ENCODE data around the gene ANAPC7. TPM values are rescaled to one million over a fixed set of nuclear protein-coding genes. Genes with fewer than 3 reads are reported as not detected.
"Not testable (repeated sequence)": the region's sequence is repeated elsewhere in the genome, so short reads cannot be mapped to it uniquely, and the experiment has no call there.

ANAPC7 gene
- total RNA-seq, 2 donors from 2014 or later = 32.7 to 35.0 TPM

DNA sequence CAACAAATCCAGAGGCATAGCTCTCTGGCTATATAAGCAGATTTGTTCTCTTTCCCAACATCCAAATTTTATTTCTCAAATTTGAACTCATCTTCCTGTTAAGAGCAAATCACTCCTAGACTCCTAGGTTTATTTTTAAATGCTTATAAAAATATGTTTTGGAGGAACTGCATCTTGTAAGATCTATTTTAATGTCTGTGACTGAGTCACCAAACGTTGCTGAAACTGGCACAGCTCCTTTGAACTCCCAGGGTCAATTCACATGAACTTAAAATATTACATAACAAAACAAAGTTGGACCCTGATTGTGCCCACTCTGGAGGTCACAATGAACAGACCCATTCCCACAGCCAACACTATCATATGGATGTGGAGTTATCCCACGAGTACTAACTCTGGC is 23.9 kb downstream of the ANAPC7 start:
- ATAC-seq (no peak), DNase-seq (no peak)

DNA sequence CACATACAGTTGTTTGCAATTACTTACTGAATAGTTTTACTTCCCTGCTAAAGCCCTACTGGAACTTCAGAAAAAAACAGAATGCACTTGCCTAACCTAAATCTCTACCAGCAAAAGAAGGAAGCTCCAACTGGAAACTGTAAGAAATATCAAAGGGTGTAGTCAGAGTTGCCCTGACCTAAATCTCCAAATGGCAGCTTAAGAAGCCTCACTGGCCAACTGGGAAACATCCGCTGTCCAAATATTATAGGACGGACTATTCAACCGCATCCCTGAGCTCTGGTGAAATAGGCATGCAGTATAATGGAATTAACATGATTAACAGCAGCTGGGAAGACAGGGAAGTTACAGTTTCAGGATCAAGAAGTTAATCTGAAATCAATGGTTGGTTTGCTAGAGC is 24.3 kb downstream of the ANAPC7 start:
- intact Hi-C loops (cut with DNase I) = loop anchor here in 1 of 2 donors (5.0 kb wide), 1 partner anchor 292 kb away; no protein-coding TSS in a partner anchor
- no peak for ATAC-seq

More for the DNA sequence above, 23.9 kb downstream of the ANAPC7 start:
- intact Hi-C loops (cut with DNase I) = loop anchor here in 1 of 2 donors (5.0 kb wide), 1 partner anchor 292 kb away; no protein-coding TSS in a partner anchor

DNA sequence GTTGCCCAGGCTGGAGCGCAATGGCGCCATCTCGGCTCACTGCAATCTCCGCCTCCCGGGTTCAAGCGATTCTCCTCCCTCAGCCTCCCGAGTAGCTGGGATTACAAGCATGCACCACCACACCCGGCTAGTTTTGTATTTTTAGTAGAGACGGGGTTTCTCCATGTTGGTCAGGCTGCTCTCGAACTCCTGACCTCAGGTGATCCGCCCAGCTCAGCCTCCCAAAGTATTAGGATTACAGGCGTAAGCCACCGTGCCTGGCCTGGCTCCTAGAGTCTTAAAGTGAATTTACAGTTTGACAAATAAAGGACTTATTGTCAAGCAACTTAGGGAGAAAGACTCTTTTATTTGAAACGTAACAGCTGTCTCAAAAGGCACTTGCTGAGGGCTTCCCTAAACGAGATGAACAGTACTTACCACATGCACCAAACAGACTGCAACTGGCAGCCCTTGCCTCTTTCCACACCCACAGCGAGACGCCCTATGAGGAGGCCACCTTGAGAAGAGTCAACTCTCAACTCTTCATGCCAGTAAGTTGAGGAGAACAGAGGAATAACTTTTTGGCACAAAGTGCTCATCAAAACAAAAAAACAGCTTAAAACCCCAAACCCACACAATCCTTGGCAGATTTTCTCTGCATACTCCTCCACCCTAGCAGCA is 25.2 kb downstream of the ANAPC7 start:
- not testable (repeated sequence) for ATAC-seq, DNase-seq
- intact Hi-C loops (cut with DNase I) = loop anchor here in 1 of 2 donors (5.0 kb wide), 1 partner anchor 291 kb away; no protein-coding TSS in a partner anchor

More for the DNA sequence above, 24.3 kb downstream of the ANAPC7 start:
- no peak for DNase-seq

DNA sequence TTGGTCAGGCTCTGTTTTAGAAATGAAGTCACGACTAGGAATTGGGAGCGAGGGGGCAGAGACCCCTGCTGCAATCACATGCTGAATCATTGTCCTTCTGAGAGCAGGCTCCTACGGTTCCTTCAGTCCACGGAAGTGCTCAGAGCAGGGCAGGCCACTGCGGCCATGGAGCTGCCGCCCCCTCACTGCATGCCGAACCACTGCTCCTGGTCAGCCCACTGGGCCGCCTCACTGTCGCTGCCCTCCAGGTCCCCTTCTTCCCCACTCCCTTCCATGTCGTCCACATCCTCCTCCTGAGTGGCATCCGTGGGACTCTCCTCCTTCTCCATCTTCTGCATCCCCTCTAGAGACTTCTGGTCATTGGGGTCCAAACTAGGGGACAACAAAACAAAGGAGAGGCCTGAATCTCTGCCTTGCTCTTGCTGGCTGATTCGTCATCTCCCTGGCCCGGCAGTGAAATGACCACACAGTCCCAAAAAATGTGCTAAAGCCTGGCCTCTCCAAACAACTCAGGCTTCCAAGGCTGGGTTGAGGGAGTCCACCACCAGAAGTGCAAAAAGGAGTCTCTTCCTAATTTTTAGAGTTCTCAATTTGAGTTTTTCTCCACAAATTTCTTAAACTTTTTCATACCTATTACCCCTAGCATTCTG is 29.4 kb downstream of the ANAPC7 start:
- DNase-seq = no peak
- peak; percentile 12 to 25 for ATAC-seq
- intact Hi-C loops (cut with DNase I) = no loop called here

DNA sequence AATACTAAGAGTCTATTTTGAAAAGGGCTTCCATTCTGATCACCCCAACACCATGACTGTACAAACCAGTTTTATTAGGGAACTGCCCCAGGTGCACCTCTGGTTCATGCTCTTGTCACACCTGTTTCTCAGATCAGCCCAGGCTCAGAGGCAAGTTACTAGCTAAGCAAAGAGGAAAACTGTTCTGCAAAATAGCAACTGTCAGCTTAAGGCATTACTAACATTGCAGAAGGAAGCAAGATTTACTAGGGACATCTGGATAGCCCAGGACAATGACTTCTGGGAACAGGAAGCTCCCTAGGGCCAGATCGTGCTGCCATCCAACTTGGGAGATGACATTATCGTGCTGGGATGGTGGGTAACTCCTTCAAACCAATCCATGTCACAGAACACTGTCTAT is 30.1 kb downstream of the ANAPC7 start:
- intact Hi-C loops (cut with DNase I) = no loop called here
- DNase-seq = no peak
- peak; percentile 4 to 9 for ATAC-seq

DNA sequence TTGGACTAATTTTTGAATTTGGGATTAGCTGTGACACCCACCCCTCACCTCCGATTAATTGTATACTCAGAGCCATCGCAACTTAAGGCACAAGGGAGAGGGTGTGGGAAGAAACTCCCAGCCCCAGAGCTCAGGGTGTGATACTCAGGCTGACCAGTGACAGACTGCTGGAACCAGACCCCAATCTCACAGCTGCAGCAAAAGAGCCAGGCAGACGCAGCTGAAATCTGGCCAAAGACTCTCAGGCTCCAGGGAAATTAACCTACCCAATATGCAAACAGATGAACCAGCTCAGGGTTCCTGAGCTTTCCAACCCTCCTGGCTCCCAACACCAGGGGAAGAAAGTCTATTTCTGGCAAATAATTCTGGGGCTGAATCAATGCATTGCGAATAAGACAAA is 30.5 kb downstream of the ANAPC7 start:
- ATAC-seq (peak; percentile 66 to 77), DNase-seq (no peak)
- intact Hi-C loops (cut with DNase I) = no loop called here

DNA sequence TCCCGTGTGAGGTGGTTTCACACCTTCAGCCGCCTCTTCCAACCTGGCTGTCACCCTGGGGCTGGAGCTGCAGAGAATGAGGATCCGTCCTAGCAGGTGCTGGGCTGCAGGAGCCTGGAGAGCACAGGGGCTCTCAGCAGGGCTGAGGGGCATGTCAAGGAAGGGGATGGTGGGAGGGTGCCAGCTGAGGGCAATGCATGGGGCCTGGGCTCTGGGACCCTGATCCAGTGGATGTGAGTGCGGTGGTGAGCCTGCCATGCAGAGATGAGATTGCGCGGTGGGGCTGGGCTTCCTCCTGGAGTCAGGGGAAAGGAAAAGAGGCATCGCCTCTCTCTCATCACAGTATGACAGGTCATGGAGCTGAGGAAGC is 31.5 kb downstream of the ANAPC7 start:
- intact Hi-C loops (cut with DNase I) = no loop called here
- no peak for ATAC-seq
- DNase-seq = no peak

DNA sequence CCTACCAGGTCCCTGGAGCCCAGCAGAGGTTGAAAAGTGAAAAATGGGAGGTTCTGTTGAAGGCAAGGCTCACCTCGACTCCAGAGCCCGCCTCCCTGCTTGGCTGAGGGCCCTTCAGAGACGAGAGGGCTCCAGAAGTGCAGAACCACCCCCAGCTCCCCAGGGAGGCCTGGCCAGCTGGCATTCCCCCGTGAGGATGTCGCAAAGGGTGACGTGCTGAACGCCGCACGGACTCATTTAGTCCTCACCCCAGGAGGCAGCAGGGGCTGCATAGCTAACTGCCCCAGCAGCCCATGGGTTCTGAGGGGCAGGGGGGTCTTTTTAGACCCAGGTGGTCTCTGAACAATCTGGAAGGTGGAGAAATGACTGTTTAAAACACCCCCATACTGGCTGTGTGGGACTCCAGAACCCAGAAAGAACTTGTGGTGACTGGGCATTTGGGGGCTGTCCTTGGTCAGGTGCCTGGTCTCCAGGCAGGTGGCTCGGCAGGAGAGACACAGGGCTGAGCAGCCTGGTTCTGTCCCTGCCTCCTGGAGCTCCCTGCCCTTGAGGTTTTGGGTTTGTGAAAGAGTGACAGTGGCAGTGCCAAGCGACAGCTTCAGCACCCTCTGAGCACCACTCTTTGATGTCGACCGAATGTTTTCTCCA is 32.0 kb downstream of the ANAPC7 start:
- intact Hi-C loops (cut with DNase I) = no loop called here
- peak in 1 of 2 donors; percentile 17 for ATAC-seq
- no peak for DNase-seq

DNA sequence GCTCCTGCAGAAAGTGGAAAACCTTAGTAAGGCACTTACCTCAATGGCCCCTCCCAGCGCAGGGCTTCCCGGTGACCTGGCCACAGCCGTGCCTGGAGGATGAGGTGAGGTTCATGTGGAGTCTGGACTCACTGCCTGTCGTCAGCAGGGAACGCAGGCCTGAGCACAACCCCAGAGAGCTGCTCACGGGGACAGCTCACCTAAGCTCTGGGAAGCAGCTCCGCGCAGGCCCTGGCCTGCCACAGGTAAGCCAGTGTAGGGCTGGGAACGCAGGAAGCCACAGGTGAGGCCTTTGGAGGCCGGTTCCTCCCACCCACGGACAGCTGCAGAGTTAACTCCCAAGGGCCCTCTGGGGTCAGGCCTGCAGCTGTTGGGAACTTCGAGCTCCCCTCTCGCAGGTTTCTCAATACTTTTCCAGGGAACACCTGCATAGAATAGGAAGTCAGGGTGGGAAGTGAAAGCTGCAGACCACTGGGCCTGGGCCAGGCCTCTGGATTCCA is 32.7 kb downstream of the ANAPC7 start:
- intact Hi-C loops (cut with DNase I) = no loop called here
- no peak for ATAC-seq
- no peak for DNase-seq

DNA sequence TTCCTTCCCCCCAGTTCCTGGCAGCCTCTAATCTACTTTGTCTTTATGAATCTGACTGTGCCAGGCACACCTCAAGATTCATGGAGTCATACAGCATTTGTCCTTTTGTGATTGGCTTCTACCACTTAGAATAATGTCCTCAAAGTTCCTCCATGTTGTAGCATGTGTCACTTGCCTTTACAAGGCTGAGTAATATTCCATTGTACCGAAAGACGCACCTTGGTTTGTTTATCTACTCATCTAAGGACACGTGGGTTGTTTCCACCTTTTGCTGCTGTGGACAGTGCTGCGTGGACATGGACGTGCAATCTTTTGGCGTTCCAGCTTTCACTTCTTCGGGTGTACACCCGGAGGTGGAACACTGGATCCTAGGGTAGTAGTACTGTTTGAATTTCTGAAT is 33.5 kb downstream of the ANAPC7 start:
- DNase-seq (no peak), ATAC-seq (no peak)
- intact Hi-C loops (cut with DNase I) = no loop called here

DNA sequence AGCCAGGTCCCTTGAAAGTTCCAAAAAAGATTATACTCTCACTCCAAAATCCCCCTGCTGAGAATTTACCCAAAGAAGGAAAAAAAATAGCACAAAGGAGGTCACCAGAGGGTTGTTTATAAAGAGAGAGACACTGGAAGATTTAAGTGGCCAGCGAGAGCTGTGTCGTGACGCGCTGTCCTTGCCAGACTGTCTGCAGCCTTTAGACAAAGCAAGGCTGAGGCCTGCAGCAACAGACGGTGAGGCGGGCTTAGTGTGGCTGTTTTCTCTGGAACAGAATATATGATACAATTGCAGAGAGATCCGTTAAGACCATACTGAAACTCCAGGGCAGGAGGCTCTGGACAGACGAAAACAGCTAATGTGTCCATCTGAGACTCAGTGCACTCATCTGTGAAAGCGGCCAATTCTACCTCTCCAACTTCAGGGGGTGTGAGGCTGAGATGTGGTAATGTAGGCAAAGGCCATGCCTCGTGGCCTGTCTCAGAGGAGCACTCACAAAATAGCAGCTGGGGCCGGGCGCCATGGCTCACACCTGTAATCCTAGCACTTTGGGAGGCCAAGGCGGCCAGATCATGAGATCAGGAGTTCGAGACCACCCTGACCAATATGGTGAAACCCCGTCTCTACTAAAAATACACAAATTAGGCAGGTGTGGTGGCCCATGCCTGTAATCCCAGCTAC is 36.2 kb downstream of the ANAPC7 start:
- intact Hi-C loops (cut with DNase I) = no loop called here
- DNase-seq (no peak), ATAC-seq (peak; percentile 56 to 60)

DNA sequence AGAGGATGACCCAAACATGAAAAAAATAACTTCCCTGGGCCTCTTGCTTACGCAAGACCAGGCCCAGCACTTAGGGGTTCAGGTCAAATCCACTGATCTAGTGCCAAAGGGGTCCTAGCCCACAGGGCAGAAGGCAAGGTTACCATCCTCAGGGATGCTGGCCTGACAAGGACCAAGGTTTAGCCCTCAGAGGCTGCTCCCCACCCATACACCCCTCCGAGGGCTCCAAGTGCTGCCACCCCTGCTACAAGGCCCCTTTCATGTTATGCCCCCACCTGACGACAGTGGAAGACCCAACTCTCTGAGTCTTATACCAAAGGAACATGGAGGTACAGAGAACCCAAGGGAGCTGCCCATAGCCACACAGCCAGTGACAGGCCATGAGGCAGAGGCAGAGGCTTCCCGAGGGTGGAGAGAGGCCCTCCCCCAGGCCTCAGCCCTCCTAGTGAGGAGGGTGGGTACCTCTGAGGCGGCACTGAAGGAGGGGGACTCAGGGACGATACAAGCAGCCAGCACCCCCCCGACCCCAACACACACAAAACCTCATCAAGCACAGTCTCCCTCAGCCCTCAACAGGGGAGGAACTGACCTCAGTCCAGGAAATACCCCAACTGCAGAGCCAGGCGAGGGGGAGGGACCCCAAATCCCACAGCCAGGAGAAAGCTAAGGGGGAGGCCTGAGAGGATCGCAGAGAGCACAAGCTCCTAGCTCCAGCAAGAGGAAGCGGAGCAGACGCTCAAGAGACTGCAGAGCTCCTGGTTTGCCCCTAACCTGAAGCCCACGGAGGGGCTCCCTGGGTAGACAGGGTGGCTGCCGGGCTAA is 37.0 kb downstream of the ANAPC7 start:
- DNase-seq (no peak), ATAC-seq (peak; percentile 1 to 13)
- intact Hi-C loops (cut with DNase I) = no loop called here

DNA sequence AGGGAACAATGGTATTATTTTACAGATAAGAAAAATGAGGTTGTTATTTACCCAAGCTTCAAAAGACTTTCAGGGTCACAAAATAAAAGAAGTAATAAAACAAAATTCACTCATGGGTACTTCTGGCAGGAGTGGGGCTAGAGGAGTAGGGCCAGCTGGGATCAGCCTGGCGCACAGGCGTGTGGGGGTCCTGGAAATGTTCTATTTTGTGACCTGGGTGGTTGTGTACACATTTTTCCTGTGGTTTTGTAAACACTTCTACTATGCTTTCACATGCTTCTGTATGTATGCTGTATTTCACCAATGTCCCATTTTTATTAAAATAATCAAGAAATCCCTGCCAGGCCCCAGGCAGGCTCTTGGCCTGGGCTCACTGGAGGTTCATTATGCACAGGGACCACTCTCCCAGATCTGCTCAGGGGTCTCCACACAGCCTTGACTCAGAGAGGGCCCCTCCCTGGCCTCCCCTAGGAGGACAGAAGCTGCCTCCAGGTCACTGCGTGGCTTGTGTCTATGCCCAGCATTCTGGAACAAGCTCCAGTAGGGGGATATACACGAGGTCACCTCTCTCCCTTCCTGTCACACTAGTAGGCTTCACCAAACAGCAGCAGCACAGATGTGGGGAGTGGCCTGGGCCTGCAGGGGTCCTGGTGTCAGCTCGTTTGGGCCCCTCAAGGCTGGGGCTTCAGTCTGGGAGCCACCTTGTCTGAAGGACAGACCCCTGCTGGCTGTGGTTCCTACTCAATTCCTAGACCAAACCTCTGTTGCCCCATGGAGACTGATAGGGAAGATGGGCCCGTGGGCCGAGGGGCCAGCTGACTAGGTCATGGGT is 37.8 kb downstream of the ANAPC7 start:
- no peak for DNase-seq
- peak in 1 of 2 donors; percentile 15 for ATAC-seq
- intact Hi-C loops (cut with DNase I) = no loop called here

DNA sequence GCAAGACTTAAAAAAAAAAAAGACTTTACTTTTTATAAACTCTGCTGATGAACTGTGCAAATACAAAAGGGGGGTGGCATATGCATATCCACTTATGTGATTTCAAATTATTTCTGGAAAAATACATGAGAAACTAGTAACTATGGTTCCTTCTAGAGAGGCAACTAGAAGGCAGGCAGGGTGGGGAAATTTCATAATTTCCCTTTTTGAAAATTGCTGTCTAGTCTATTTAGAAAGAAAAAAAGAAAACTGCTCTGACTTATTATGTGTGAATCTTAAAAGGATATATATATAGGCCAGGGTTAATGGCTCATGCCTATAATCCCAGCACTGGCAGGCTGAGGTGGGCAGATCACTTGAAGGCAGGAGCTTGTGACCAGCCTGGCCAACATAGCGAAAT is 42.3 kb downstream of the ANAPC7 start:
- intact Hi-C loops (cut with DNase I) = no loop called here
- DNase-seq (no peak), ATAC-seq (no peak)

DNA sequence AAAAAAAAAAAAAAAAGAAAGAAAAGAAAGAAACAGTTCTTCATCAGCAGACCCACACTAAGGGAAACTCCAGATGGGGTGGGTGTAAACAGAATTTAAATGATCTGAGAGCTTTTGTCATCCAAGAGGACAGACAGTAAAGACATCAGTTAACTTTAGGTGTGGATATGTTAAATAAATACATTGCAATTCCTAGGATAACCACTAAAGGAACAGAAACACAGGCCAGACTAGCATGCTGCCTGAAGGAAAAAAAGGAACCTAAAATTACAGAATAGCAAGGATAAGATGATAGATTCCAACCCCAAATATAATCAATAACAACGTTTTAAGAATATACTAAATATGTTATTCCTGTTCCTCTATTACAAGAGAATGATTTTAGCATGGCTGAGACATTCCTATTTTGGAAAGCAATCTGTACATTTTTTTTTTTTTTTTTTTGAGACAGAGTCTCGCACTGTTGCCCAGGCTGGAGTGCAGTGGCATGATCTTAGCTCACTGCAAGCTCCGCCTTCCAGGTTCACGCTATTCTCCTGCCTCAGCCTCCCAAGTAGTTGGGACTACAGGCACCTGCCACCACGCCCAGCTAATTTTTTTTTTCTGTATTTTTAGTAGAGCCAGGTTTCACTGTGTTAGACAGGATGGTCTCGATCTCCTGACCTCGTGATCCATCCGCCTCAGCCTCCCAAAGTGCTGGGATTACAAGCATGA is 45.0 kb downstream of the ANAPC7 start:
- not testable (repeated sequence) for DNase-seq

DNA sequence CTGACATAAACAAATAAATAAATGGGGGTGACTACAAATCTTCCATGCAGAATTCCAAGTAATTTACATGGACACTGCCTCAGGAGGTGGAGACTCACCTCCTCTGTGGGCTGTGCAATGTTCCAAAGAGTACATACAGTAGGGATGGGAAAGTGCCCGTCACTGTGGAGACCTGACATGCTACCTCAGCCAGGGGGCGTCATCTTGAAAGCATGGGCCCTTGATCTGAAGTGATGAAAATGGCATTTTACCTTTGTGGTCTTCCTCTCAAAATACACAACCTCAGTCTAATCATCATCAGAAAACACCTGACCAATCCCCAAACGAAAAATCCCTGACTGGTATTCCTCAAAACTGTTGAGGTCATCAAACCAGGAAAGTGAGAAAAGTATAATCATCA is 48.4 kb downstream of the ANAPC7 start:
- ATAC-seq = peak; percentile 28 to 36

More for the DNA sequence above, 45.0 kb downstream of the ANAPC7 start:
- intact Hi-C loops (cut with DNase I); ATAC-seq: not testable (repeated sequence)

DNA sequence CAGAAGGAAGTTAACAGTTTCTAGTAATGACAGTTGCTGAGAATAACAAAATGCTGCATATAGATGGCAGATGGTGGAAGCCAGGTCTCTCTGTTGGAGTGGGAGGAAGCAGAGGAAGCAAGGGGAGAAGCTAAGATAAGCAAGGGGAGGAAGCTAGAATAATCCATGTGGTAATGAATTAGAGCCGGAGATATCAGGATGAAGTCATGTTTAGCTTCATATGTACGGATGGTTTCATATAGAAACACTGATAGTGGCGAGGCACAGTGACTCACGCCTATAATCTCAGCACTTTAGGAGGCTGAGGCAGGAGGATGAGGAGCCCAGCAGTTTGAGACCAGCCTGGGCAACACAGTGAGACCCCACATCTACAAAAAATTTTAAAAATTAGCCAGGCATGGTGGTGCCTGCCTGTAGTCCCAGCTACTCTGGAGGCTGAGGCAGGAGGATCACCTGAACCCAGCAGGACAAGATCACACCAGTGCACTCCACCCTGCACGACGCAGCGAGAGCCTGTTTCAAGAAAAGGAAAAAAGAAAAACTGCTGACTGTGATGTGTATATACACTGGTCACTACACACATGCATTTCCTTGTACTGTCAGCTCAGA is 49.2 kb downstream of the ANAPC7 start:
- no peak for DNase-seq
- peak in 1 of 2 donors; percentile 4 for ATAC-seq
- intact Hi-C loops (cut with DNase I) = no loop called here

More for the DNA sequence above, 48.4 kb downstream of the ANAPC7 start:
- intact Hi-C loops (cut with DNase I) = no loop called here
- DNase-seq = no peak

Data from left cardiac atrium (tissue), 4 donors.